ENCODE results near the gene ICE2.

Gene ICE2

GRCh38 chr15:60518511-60518910 lies 39.6 kb upstream of the ICE2 start:
- Histone ChIP-seq H3K27ac (ENCODE audit: low read depth, low read length) (no peak overlapping the region), H3K27me3 (ENCODE audit: control insufficient read depth in 1 of 2, insufficient read depth in 2 of 2, low read length in 2 of 2) (no peaks in the 10 kb centered on the region)

GRCh38 chr15:60514261-60514881 lies 35.4 kb upstream of the ICE2 start:
- Histone ChIP-seq H3K27ac (ENCODE audit: low read depth, low read length) (no peak overlapping the region), H3K9me3 (ENCODE audit: control insufficient read depth in 1 of 2, low read length in 2 of 2) (no peaks in the 10 kb centered on the region), H3K36me3 (ENCODE audit: control insufficient read depth in 1 of 2, insufficient read depth in 2 of 2, low read length in 2 of 2) (peaks cover 0 to 24% of the 10 kb centered on the region in 2 donors), H3K9ac (ENCODE audit: low read depth in 1 of 2, low read length in 2 of 2) (no peak overlapping the region), H3K4me3 (ENCODE audit: low read depth in 1 of 2, low read length in 2 of 2) (no peak overlapping the region), H3K27me3 (ENCODE audit: control insufficient read depth in 1 of 2, insufficient read depth in 2 of 2, low read length in 2 of 2) (no peaks in the 10 kb centered on the region), H3K4me1 (ENCODE audit: control insufficient read depth in 1 of 2, insufficient read depth in 2 of 2, low read length in 2 of 2) (no peaks in the 10 kb centered on the region)

More at GRCh38 chr15:60518511-60518910, 39.6 kb upstream of the ICE2 start:
- Histone ChIP-seq H3K9ac (ENCODE audit: low read depth in 1 of 2, low read length in 2 of 2) (no peak overlapping the region), H3K36me3 (ENCODE audit: control insufficient read depth in 1 of 2, insufficient read depth in 2 of 2, low read length in 2 of 2) (peaks cover 0 to 12% of the 10 kb centered on the region in 2 donors), H3K4me3 (ENCODE audit: low read depth in 1 of 2, low read length in 2 of 2) (no peak overlapping the region), H3K4me1 (ENCODE audit: control insufficient read depth in 1 of 2, insufficient read depth in 2 of 2, low read length in 2 of 2) (no peaks in the 10 kb centered on the region), H3K9me3 (ENCODE audit: control insufficient read depth in 1 of 2, low read length in 2 of 2) (no peaks in the 10 kb centered on the region)

GRCh38 chr15:60513676-60514075 lies 34.7 kb upstream of the ICE2 start:
- H3K4me3 ChIP-seq (ENCODE audit: low read depth in 1 of 2, low read length in 2 of 2), result no peak overlapping the region
- no peaks in the 10 kb centered on the region for H3K27me3 ChIP-seq (ENCODE audit: control insufficient read depth in 1 of 2, insufficient read depth in 2 of 2, low read length in 2 of 2)
- H3K9ac ChIP-seq (ENCODE audit: low read depth in 1 of 2, low read length in 2 of 2), result no peak overlapping the region
- H3K4me1 ChIP-seq (ENCODE audit: control insufficient read depth in 1 of 2, insufficient read depth in 2 of 2, low read length in 2 of 2), result no peaks in the 10 kb centered on the region
- H3K9me3 ChIP-seq (ENCODE audit: control insufficient read depth in 1 of 2, low read length in 2 of 2), result no peaks in the 10 kb centered on the region
- peaks cover 0 to 23% of the 10 kb centered on the region in 2 donors for H3K36me3 ChIP-seq (ENCODE audit: control insufficient read depth in 1 of 2, insufficient read depth in 2 of 2, low read length in 2 of 2)
- no peak overlapping the region for H3K27ac ChIP-seq (ENCODE audit: low read depth, low read length)

- Histone ChIP-seq H3K36me3 (ENCODE audit: control insufficient read depth in 1 of 2, insufficient read depth in 2 of 2, low read length in 2 of 2) (peaks cover 0 to 19% of the 10 kb centered on the region in 2 donors), H3K4me1 (ENCODE audit: control insufficient read depth in 1 of 2, insufficient read depth in 2 of 2, low read length in 2 of 2) (peaks cover 0 to 3% of the 10 kb centered on the region in 2 donors), H3K27me3 (ENCODE audit: control insufficient read depth in 1 of 2, insufficient read depth in 2 of 2, low read length in 2 of 2) (no peaks in the 10 kb centered on the region), H3K27ac (ENCODE audit: low read depth, low read length) (no peak overlapping the region), H3K9ac (ENCODE audit: low read depth in 1 of 2, low read length in 2 of 2) (no peak overlapping the region), H3K4me3 (ENCODE audit: low read depth in 1 of 2, low read length in 2 of 2) (no peak overlapping the region), H3K9me3 (ENCODE audit: control insufficient read depth in 1 of 2, low read length in 2 of 2) (no peaks in the 10 kb centered on the region)
Measured at GRCh38 chr15:60512937-60513336, 34.0 kb upstream of the ICE2 start.

- H3K27me3 ChIP-seq (ENCODE audit: control insufficient read depth in 1 of 2, insufficient read depth in 2 of 2, low read length in 2 of 2), result no peaks in the 10 kb centered on the region
Measured at GRCh38 chr15:60511351-60512031, 32.5 kb upstream of the ICE2 start.

GRCh38 chr15:60510006-60510405 lies 31.1 kb upstream of the ICE2 start:
- H3K27ac ChIP-seq (ENCODE audit: low read depth, low read length), result no peak overlapping the region
- no peak overlapping the region for H3K9ac ChIP-seq (ENCODE audit: low read depth in 1 of 2, low read length in 2 of 2)
- H3K9me3 ChIP-seq (ENCODE audit: control insufficient read depth in 1 of 2, low read length in 2 of 2), result no peaks in the 10 kb centered on the region
- H3K27me3 ChIP-seq (ENCODE audit: control insufficient read depth in 1 of 2, insufficient read depth in 2 of 2, low read length in 2 of 2), result no peaks in the 10 kb centered on the region
- peaks cover 0 to 4% of the 10 kb centered on the region in 2 donors for H3K4me1 ChIP-seq (ENCODE audit: control insufficient read depth in 1 of 2, insufficient read depth in 2 of 2, low read length in 2 of 2)
- peaks cover 0 to 19% of the 10 kb centered on the region in 2 donors for H3K36me3 ChIP-seq (ENCODE audit: control insufficient read depth in 1 of 2, insufficient read depth in 2 of 2, low read length in 2 of 2)
- H3K4me3 ChIP-seq (ENCODE audit: low read depth in 1 of 2, low read length in 2 of 2), result no peak overlapping the region

More at GRCh38 chr15:60511351-60512031, 32.5 kb upstream of the ICE2 start:
- no peak overlapping the region for H3K9ac ChIP-seq (ENCODE audit: low read depth in 1 of 2, low read length in 2 of 2)
- peaks cover 0 to 4% of the 10 kb centered on the region in 2 donors for H3K4me1 ChIP-seq (ENCODE audit: control insufficient read depth in 1 of 2, insufficient read depth in 2 of 2, low read length in 2 of 2)
- H3K27ac ChIP-seq (ENCODE audit: low read depth, low read length), result no peak overlapping the region
- H3K4me3 ChIP-seq (ENCODE audit: low read depth in 1 of 2, low read length in 2 of 2), result no peak overlapping the region
- peaks cover 0 to 19% of the 10 kb centered on the region in 2 donors for H3K36me3 ChIP-seq (ENCODE audit: control insufficient read depth in 1 of 2, insufficient read depth in 2 of 2, low read length in 2 of 2)
- no peaks in the 10 kb centered on the region for H3K9me3 ChIP-seq (ENCODE audit: control insufficient read depth in 1 of 2, low read length in 2 of 2)

GRCh38 chr15:60509470-60509869 lies 30.5 kb upstream of the ICE2 start:
- Histone ChIP-seq H3K9me3 (ENCODE audit: control insufficient read depth in 1 of 2, low read length in 2 of 2) (no peaks in the 10 kb centered on the region), H3K27ac (ENCODE audit: low read depth, low read length) (no peak overlapping the region), H3K27me3 (ENCODE audit: control insufficient read depth in 1 of 2, insufficient read depth in 2 of 2, low read length in 2 of 2) (no peaks in the 10 kb centered on the region), H3K4me3 (ENCODE audit: low read depth in 1 of 2, low read length in 2 of 2) (no peak overlapping the region), H3K36me3 (ENCODE audit: control insufficient read depth in 1 of 2, insufficient read depth in 2 of 2, low read length in 2 of 2) (peaks cover 0 to 19% of the 10 kb centered on the region in 2 donors), H3K4me1 (ENCODE audit: control insufficient read depth in 1 of 2, insufficient read depth in 2 of 2, low read length in 2 of 2) (peaks cover 0 to 4% of the 10 kb centered on the region in 2 donors), H3K9ac (ENCODE audit: low read depth in 1 of 2, low read length in 2 of 2) (no peak overlapping the region)

- Histone ChIP-seq H3K36me3 (ENCODE audit: control insufficient read depth in 1 of 2, insufficient read depth in 2 of 2, low read length in 2 of 2) (peaks cover 0 to 11% of the 10 kb centered on the region in 2 donors), H3K4me1 (ENCODE audit: control insufficient read depth in 1 of 2, insufficient read depth in 2 of 2, low read length in 2 of 2) (peaks cover 0 to 4% of the 10 kb centered on the region in 2 donors), H3K27me3 (ENCODE audit: control insufficient read depth in 1 of 2, insufficient read depth in 2 of 2, low read length in 2 of 2) (no peaks in the 10 kb centered on the region), H3K9ac (ENCODE audit: low read depth in 1 of 2, low read length in 2 of 2) (no peak overlapping the region), H3K27ac (ENCODE audit: low read depth, low read length) (no peak overlapping the region), H3K9me3 (ENCODE audit: control insufficient read depth in 1 of 2, low read length in 2 of 2) (no peaks in the 10 kb centered on the region), H3K4me3 (ENCODE audit: low read depth in 1 of 2, low read length in 2 of 2) (no peak overlapping the region)
Measured at GRCh38 chr15:60508442-60508841, 29.5 kb upstream of the ICE2 start.

GRCh38 chr15:60507596-60508424 lies 28.9 kb upstream of the ICE2 start:
- Histone ChIP-seq H3K4me3 (ENCODE audit: low read depth in 1 of 2, low read length in 2 of 2) (no peak overlapping the region), H3K9ac (ENCODE audit: low read depth in 1 of 2, low read length in 2 of 2) (no peak overlapping the region), H3K27me3 (ENCODE audit: control insufficient read depth in 1 of 2, insufficient read depth in 2 of 2, low read length in 2 of 2) (no peaks in the 10 kb centered on the region), H3K9me3 (ENCODE audit: control insufficient read depth in 1 of 2, low read length in 2 of 2) (no peaks in the 10 kb centered on the region), H3K36me3 (ENCODE audit: control insufficient read depth in 1 of 2, insufficient read depth in 2 of 2, low read length in 2 of 2) (peaks cover 0 to 10% of the 10 kb centered on the region in 2 donors), H3K4me1 (ENCODE audit: control insufficient read depth in 1 of 2, insufficient read depth in 2 of 2, low read length in 2 of 2) (peaks cover 0 to 4% of the 10 kb centered on the region in 2 donors), H3K27ac (ENCODE audit: low read depth, low read length) (no peak overlapping the region)

- Histone ChIP-seq H3K36me3 (ENCODE audit: control insufficient read depth in 1 of 2, insufficient read depth in 2 of 2, low read length in 2 of 2) (peaks cover 4 to 16% of the 10 kb centered on the region in 2 donors), H3K9ac (ENCODE audit: low read depth in 1 of 2, low read length in 2 of 2) (no peak overlapping the region), H3K4me1 (ENCODE audit: control insufficient read depth in 1 of 2, insufficient read depth in 2 of 2, low read length in 2 of 2) (no peaks in the 10 kb centered on the region), H3K4me3 (ENCODE audit: low read depth in 1 of 2, low read length in 2 of 2) (no peak overlapping the region), H3K27me3 (ENCODE audit: control insufficient read depth in 1 of 2, insufficient read depth in 2 of 2, low read length in 2 of 2) (no peaks in the 10 kb centered on the region), H3K27ac (ENCODE audit: low read depth, low read length) (no peak overlapping the region), H3K9me3 (ENCODE audit: control insufficient read depth in 1 of 2, low read length in 2 of 2) (no peaks in the 10 kb centered on the region)
Measured at GRCh38 chr15:60496853-60497252, 17.9 kb upstream of the ICE2 start.
